Femur (tissue), 1 donor: ENCODE measurements around the gene FOXJ1.

Experiments used
- DNase-seq: peaks from one replicate; pipeline ENCODE4 v3.0.0-alpha.2; 2017

The FOXJ1 gene

GRCh38 chr17:76122431-76123190 is 18.4 kb downstream of the FOXJ1 start:
- no peak for DNase-seq

- DNase-seq = no peak
Measured at GRCh38 chr17:76121932-76122430, 19.1 kb downstream of the FOXJ1 start.

- no peak for DNase-seq
Measured at GRCh38 chr17:76120658-76121008, 20.4 kb downstream of the FOXJ1 start.

GRCh38 chr17:76119409-76120371 is 21.4 kb downstream of the FOXJ1 start:
- DNase-seq = no peak

GRCh38 chr17:76115138-76115754 is 25.8 kb downstream of the FOXJ1 start:
- DNase-seq = no peak

- no peak for DNase-seq
Measured at GRCh38 chr17:76111956-76112355, 29.1 kb downstream of the FOXJ1 start.

GRCh38 chr17:76107509-76107908 is 33.5 kb downstream of the FOXJ1 start:
- no peak for DNase-seq

GRCh38 chr17:76106703-76107102 is 34.3 kb downstream of the FOXJ1 start:
- DNase-seq = no peak

GRCh38 chr17:76104896-76105231 is 36.2 kb downstream of the FOXJ1 start:
- DNase-seq = no peak

- DNase-seq = peak; percentile 29
Measured at GRCh38 chr17:76104140-76104895, 36.7 kb downstream of the FOXJ1 start.

- DNase-seq = peak; percentile 95
Measured at GRCh38 chr17:76103274-76104139, 37.5 kb downstream of the FOXJ1 start, which contains the start of gene EXOC7. TSS of gene EXOC7 (minus strand) at chr17:76103787. CDS start at chr17:76103692, 95 bp downstream.

- no peak for DNase-seq
Measured at GRCh38 chr17:76102944-76103273, 38.1 kb downstream of the FOXJ1 start.

- DNase-seq = no peak
Measured at GRCh38 chr17:76097716-76098295, 43.2 kb downstream of the FOXJ1 start.

GRCh38 chr17:76095943-76096342 is 45.1 kb downstream of the FOXJ1 start:
- no peak for DNase-seq

- DNase-seq = no peak
Measured at GRCh38 chr17:76094046-76094445, 47.0 kb downstream of the FOXJ1 start.

- no peak for DNase-seq
Measured at GRCh38 chr17:76092526-76093413, 48.3 kb downstream of the FOXJ1 start.

- no peak for DNase-seq
Measured at GRCh38 chr17:76091526-76092286, 49.3 kb downstream of the FOXJ1 start.

GRCh38 chr17:76090517-76091129 is 50.4 kb downstream of the FOXJ1 start:
- DNase-seq = no peak
